GM19240 (cell line): Measurements from ENCODE around the gene GOLGA8B.
"Not testable (repeated sequence)": the region's sequence is repeated elsewhere in the genome, so short reads cannot be mapped to it uniquely, and the experiment has no call there.

Experiments used
- DNase-seq: peaks from one replicate; pipeline ENCODE4 v3.0.0; 2011; ENCODE audit warnings: low spot score; ENCODE audit not compliant: insufficient read length

Gene GOLGA8B

GRCh38 chr15:34559764-34560163, 23.7 kb downstream of the GOLGA8B start:
- DNase-seq: not testable (repeated sequence)

GRCh38 chr15:34555162-34555561, 28.3 kb downstream of the GOLGA8B start:
- DNase-seq: not testable (repeated sequence)

- DNase-seq: not testable (repeated sequence)
Observed at GRCh38 chr15:34554716-34555115, 28.7 kb downstream of the GOLGA8B start.

GRCh38 chr15:34554126-34554525, 29.3 kb downstream of the GOLGA8B start:
- not testable (repeated sequence) for DNase-seq

GRCh38 chr15:34550129-34550528, 33.3 kb downstream of the GOLGA8B start:
- DNase-seq: not testable (repeated sequence)

- DNase-seq: not testable (repeated sequence)
Observed at GRCh38 chr15:34549381-34549809, 34.1 kb downstream of the GOLGA8B start.

- DNase-seq: not testable (repeated sequence)
Observed at GRCh38 chr15:34543860-34544649, 39.4 kb downstream of the GOLGA8B start.

- not testable (repeated sequence) for DNase-seq
Observed at GRCh38 chr15:34535857-34536256, 47.6 kb downstream of the GOLGA8B start.
